HS-5 (cell line): ENCODE measurements around the gene ADORA2A.
"Not testable (repeated sequence)": the region's sequence is repeated elsewhere in the genome, so short reads cannot be mapped to it uniquely, and the experiment has no call there.

Experiments
- DNase-seq: peaks from one replicate; pipeline ENCODE4 v3.0.0-alpha.2; 2012; ENCODE audit warnings: low read depth

The ADORA2A gene

DNA sequence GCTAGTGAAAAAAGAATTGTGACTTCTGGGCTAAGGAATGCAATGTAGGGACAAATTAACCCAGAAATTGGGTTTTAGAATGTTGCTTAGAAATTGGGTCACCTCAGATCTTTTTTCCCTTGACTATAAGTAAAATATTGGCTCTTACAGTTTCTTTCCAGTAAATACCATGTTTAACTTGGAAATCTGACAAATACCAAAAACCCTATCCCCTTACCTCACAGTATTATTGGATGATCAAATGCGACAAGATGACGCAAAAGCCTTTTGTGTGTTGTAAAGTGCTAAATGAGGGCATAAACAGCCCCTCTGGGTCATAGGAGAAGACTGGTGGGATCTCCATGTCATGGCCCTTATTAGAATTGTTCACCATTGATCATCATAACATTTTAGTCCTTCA lies 61.6 kb downstream of the ADORA2A start:
- no peak for DNase-seq

DNA sequence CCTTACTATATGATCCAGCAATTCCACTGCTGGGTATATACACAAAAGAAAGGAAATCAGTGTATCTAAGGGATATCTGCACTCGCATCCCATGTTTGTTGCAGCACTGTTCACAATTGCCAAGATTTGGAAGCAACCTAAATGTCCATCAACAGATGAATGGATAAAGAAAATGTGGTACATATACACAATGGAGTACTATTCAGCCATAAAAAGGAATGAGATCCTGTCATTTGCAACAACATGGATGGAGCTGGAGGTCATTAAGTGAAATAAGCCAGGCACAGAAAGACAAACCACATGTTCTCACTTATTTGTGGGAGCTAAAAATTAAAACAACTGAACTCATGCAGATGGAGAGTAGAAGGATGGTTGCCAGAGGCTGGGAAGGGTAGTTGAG lies 62.0 kb downstream of the ADORA2A start:
- DNase-seq = not testable (repeated sequence)
